ENCODE measurements around the gene FZD10.

Gene FZD10

DNA sequence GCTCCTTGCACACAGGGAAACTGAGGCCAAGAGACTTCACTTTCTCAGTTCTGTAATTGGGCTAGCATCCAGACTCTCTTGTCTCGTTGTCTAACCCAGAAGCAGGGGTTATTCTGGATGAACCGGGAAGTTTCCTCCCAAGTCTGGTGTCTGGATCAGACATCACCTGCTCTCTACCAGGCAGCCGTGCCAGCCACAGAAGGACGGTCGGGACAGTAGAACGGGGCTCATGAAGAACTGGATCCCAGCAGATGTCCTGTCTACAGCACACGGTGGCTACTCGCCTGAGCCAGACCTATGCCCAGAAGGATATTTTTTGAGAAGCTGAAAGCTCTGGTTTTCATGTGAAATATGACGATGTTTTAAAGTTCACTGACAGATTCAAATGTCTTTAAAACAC lies 19.1 kb upstream of the FZD10 start:
- H3K4me1 ChIP-seq (ENCODE audit: control insufficient read depth in 1 of 2, insufficient read depth in 2 of 2, low read length in 2 of 2), result no peaks in the 10 kb centered on the region
- H3K9me3 ChIP-seq (ENCODE audit: control insufficient read depth in 1 of 2, low read length in 2 of 2), result no peaks in the 10 kb centered on the region
- no peaks in the 10 kb centered on the region for H3K36me3 ChIP-seq (ENCODE audit: control insufficient read depth in 1 of 2, insufficient read depth in 2 of 2, low read length in 2 of 2)
- no peaks in the 10 kb centered on the region for H3K27me3 ChIP-seq (ENCODE audit: low read depth, low read length)
- H3K27ac ChIP-seq (ENCODE audit: low read length), result no peak overlapping the region
- no peak overlapping the region for H3K4me3 ChIP-seq (ENCODE audit: low read depth in 1 of 2, low read length in 2 of 2)

DNA sequence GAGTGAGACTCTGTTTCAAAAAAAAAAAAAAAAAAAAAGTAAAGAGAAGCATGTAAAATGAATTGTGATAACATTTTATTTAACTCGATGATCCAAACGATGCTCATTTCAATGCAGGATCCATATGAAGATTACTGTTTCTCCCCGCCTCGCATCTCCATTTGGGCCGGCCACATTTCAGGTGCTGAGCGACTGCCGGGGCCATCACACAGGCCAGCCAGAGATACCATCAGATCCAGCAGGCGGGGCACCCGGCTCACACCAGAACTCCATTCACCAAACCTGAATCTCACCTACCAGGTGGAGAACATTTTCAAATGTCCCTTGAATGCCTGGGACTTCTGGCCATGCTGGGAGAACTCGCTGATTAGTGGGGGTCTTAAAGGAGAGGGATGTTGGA lies 18.0 kb upstream of the FZD10 start:
- Histone ChIP-seq H3K36me3 (ENCODE audit: control insufficient read depth in 1 of 2, insufficient read depth in 2 of 2, low read length in 2 of 2) (no peaks in the 10 kb centered on the region), H3K27ac (ENCODE audit: low read length) (no peak overlapping the region), H3K27me3 (ENCODE audit: low read depth, low read length) (no peaks in the 10 kb centered on the region), H3K9me3 (ENCODE audit: control insufficient read depth in 1 of 2, low read length in 2 of 2) (no peaks in the 10 kb centered on the region), H3K4me1 (ENCODE audit: control insufficient read depth in 1 of 2, insufficient read depth in 2 of 2, low read length in 2 of 2) (no peaks in the 10 kb centered on the region), H3K4me3 (ENCODE audit: low read depth in 1 of 2, low read length in 2 of 2) (no peak overlapping the region)

DNA sequence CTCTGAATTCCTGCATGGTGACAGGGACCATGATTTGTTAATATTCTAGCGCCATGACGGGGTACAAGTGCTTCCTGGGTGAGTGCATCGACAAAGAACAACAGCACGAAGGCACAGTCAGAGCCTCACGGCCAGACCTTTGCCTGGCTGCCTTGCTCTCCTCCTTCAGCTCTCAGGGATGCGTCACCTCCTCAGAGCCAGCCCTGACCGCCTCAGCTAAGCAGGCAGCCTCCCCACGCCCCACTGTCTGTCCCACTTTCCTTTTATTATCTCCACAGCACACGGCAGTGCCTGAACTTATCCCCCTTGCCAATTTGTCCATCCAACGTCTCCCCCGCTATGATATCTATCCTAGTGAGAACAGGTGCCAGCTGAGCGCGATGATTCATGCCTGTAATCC lies 16.5 kb upstream of the FZD10 start:
- Histone ChIP-seq H3K9me3 (ENCODE audit: control insufficient read depth in 1 of 2, low read length in 2 of 2) (no peaks in the 10 kb centered on the region), H3K4me3 (ENCODE audit: low read depth in 1 of 2, low read length in 2 of 2) (no peak overlapping the region), H3K27ac (ENCODE audit: low read length) (no peak overlapping the region), H3K4me1 (ENCODE audit: control insufficient read depth in 1 of 2, insufficient read depth in 2 of 2, low read length in 2 of 2) (no peaks in the 10 kb centered on the region), H3K36me3 (ENCODE audit: control insufficient read depth in 1 of 2, insufficient read depth in 2 of 2, low read length in 2 of 2) (no peaks in the 10 kb centered on the region), H3K27me3 (ENCODE audit: low read depth, low read length) (no peaks in the 10 kb centered on the region)

DNA sequence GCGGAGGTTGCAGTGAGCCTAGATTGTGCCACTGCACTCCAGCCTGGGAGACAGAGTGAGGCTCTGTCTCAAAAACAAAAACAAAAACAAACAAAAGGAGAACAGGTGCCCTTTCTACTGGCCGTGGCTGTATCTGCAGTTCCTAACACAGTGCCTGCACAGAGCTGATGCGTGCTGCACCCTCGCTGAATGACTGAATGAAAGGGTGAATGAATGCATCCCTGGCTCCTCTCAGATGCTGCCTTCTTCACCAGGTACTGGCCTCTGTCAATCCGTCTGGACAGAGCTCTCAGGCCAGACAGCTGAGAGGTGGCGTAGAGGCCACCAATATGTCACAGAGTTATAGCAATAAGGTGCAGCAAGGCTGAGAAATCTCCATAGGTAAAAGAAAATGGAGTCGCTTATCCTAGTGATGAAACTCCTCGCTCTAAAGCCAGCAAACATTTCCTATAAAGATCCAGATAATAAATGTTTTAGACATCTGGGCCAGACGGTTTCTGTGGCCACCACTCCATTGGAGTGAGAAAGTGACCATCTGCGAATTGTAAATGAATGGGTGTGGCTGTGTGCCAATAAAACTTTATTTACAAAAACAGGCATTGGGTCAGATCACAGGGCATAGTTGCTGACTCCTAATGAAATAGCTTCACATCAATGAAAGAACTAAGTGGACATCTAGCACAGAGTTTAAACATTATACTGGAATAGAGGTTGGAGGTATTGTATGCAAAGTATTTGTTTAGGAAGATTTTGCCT lies 15.9 kb upstream of the FZD10 start:
- Histone ChIP-seq H3K9me3 (ENCODE audit: control insufficient read depth in 1 of 2, low read length in 2 of 2) (no peaks in the 10 kb centered on the region), H3K36me3 (ENCODE audit: control insufficient read depth in 1 of 2, insufficient read depth in 2 of 2, low read length in 2 of 2) (no peaks in the 10 kb centered on the region), H3K4me3 (ENCODE audit: low read depth in 1 of 2, low read length in 2 of 2) (no peak overlapping the region), H3K27me3 (ENCODE audit: low read depth, low read length) (no peaks in the 10 kb centered on the region), H3K4me1 (ENCODE audit: control insufficient read depth in 1 of 2, insufficient read depth in 2 of 2, low read length in 2 of 2) (no peaks in the 10 kb centered on the region), H3K27ac (ENCODE audit: low read length) (no peak overlapping the region)

DNA sequence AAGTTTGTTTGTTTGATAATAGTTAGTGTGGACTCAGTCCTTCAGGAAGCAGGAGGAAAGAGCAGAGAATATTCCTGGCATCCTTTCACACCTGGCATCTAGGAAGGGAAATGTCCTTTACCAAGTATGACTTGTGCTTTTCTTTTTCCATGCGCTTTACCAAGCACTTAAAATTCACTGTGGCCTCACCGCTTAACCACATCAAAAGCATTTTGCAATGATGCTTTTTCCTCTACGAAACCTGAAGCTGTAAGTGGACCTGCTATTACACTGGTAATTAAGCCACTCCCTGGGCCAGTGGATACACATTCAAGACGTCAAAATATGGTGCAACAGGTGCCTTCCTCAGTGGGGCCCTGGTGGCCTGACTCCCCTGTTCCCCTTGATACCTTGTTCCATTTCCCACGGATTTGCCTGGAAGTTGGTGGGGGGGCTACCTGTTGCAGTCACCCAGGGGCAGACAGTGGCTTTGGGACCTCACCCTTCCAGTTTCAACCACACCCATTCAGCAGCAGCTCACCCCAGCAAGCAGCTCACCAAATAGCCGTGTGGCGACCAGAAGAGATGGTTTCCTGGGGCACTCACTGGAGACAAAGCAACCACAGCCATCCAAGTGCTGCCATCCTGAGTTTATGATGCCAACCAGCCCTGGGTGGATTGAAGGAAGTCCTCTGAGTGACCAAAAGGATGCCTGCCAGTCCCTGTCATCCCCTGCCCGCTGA lies 14.2 kb upstream of the FZD10 start:
- no peaks in the 10 kb centered on the region for H3K36me3 ChIP-seq (ENCODE audit: control insufficient read depth in 1 of 2, insufficient read depth in 2 of 2, low read length in 2 of 2)
- H3K4me1 ChIP-seq (ENCODE audit: control insufficient read depth in 1 of 2, insufficient read depth in 2 of 2, low read length in 2 of 2), result no peaks in the 10 kb centered on the region
- H3K27ac ChIP-seq (ENCODE audit: low read length), result no peak overlapping the region
- H3K4me3 ChIP-seq (ENCODE audit: low read depth in 1 of 2, low read length in 2 of 2), result no peak overlapping the region
- no peaks in the 10 kb centered on the region for H3K9me3 ChIP-seq (ENCODE audit: control insufficient read depth in 1 of 2, low read length in 2 of 2)
- no peaks in the 10 kb centered on the region for H3K27me3 ChIP-seq (ENCODE audit: low read depth, low read length)

DNA sequence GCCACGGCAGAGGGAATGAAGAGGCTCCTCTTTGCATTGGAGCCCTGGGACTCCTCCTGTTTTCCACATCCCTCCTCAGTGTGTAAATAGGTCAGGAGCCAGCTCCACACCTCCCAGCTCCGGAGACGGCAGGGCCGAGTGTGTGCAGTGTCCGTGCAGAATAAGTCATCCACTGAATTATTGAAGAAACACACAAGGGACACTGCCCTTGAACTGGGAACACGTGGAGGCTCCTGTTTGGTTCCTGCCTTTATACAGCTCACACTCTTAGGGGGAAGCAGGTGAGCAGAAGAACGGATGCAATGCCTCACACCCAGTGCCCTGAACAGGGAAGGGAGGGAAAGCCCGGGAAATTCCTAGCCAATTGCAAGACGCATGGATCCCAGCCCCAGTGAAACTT lies 10.4 kb upstream of the FZD10 start:
- Histone ChIP-seq H3K27ac (ENCODE audit: low read length) (no peak overlapping the region), H3K4me3 (ENCODE audit: low read depth in 1 of 2, low read length in 2 of 2) (no peak overlapping the region), H3K9me3 (ENCODE audit: control insufficient read depth in 1 of 2, low read length in 2 of 2) (no peaks in the 10 kb centered on the region), H3K4me1 (ENCODE audit: control insufficient read depth in 1 of 2, insufficient read depth in 2 of 2, low read length in 2 of 2) (no peaks in the 10 kb centered on the region), H3K36me3 (ENCODE audit: control insufficient read depth in 1 of 2, insufficient read depth in 2 of 2, low read length in 2 of 2) (no peaks in the 10 kb centered on the region), H3K27me3 (ENCODE audit: low read depth, low read length) (no peaks in the 10 kb centered on the region)

DNA sequence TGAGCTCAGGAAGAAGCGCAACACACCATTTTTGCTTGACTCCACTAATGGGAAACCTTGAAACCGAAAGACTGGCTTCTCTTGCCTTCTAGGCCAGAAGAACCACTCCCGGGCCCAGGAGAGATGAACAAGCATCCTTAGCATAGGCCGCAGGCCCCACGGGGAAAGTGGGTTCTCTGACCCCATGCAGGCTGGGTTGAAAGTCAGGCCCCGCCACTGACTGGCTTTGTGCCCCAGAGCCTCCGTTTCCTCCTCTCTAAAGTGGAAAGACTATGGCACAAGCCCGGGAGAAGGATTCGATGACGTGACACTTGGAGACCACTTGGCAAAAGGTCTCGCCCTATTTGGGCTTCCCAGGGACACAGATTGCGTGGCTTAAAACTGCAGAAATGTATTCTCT lies 9.9 kb upstream of the FZD10 start:
- no peaks in the 10 kb centered on the region for H3K4me1 ChIP-seq (ENCODE audit: control insufficient read depth in 1 of 2, insufficient read depth in 2 of 2, low read length in 2 of 2)
- no peak overlapping the region for H3K4me3 ChIP-seq (ENCODE audit: low read depth in 1 of 2, low read length in 2 of 2)
- no peaks in the 10 kb centered on the region for H3K27me3 ChIP-seq (ENCODE audit: low read depth, low read length)
- no peaks in the 10 kb centered on the region for H3K36me3 ChIP-seq (ENCODE audit: control insufficient read depth in 1 of 2, insufficient read depth in 2 of 2, low read length in 2 of 2)
- no peaks in the 10 kb centered on the region for H3K9me3 ChIP-seq (ENCODE audit: control insufficient read depth in 1 of 2, low read length in 2 of 2)
- H3K27ac ChIP-seq (ENCODE audit: low read length), result no peak overlapping the region

DNA sequence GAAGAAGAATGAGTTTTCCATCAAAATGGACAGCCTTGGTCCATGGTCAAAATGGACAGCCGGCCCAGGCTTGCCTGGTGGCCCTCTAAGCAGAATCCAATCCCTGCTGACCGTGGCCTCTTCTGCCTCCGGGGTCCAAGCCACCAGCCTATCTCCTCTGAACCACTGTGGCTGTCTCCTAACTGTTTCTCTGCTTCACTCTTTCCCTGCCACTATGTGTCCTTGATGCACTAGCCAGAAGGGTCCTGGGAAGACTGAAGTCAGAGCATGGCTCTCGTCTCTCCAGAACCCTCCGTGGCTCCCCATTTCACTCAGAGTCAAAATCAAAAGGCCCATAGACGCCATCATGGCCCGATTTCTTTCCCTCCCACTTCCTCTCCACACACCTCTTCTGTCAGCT lies 8.5 kb upstream of the FZD10 start:
- H3K27ac ChIP-seq (ENCODE audit: low read length), result no peak overlapping the region
- no peaks in the 10 kb centered on the region for H3K27me3 ChIP-seq (ENCODE audit: low read depth, low read length)
- H3K36me3 ChIP-seq (ENCODE audit: control insufficient read depth in 1 of 2, insufficient read depth in 2 of 2, low read length in 2 of 2), result no peaks in the 10 kb centered on the region
- H3K4me1 ChIP-seq (ENCODE audit: control insufficient read depth in 1 of 2, insufficient read depth in 2 of 2, low read length in 2 of 2), result no peaks in the 10 kb centered on the region
- no peak overlapping the region for H3K4me3 ChIP-seq (ENCODE audit: low read depth in 1 of 2, low read length in 2 of 2)
- no peaks in the 10 kb centered on the region for H3K9me3 ChIP-seq (ENCODE audit: control insufficient read depth in 1 of 2, low read length in 2 of 2)

DNA sequence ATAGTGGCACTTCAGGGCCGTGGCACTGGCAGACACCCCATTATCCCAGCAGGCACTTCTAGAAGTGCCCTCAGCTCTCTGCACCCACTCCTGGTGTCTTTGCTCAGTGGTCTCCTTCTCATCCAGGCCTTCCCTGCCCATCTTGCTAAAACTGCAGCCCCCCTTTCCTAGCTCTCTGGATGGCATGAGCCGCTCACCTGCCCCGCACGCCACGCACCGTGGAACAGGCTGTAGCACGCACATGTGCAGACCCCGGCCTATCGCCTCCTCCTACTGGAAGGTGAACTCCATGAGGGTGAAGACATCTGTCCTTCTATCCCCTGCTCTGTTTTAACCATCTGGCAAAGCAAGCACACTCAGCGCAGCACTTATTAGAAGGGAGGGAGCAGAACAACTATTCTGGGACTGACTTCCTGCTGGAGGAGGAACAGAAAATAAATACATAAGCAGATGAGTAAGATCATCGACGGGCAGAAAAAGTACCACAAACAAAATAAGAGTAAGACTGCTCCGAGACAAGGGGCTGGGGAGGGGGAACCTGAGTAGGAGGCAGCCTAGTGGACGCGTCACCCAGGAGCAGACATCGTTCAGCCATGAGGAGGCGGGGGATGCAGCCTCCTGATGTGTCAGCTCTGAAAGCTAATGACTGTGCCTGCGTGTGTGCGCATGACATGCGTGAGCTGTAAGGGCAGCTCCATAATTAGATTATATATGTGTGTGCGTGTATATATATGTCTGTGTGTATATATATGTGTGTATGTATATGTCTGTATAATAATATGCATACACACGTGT lies 7.8 kb upstream of the FZD10 start:
- no peaks in the 10 kb centered on the region for H3K27me3 ChIP-seq (ENCODE audit: low read depth, low read length)
- H3K9me3 ChIP-seq (ENCODE audit: control insufficient read depth in 1 of 2, low read length in 2 of 2), result no peaks in the 10 kb centered on the region
- no peaks in the 10 kb centered on the region for H3K36me3 ChIP-seq (ENCODE audit: control insufficient read depth in 1 of 2, insufficient read depth in 2 of 2, low read length in 2 of 2)
- no peak overlapping the region for H3K27ac ChIP-seq (ENCODE audit: low read length)
- no peaks in the 10 kb centered on the region for H3K4me1 ChIP-seq (ENCODE audit: control insufficient read depth in 1 of 2, insufficient read depth in 2 of 2, low read length in 2 of 2)
- H3K4me3 ChIP-seq (ENCODE audit: low read depth in 1 of 2, low read length in 2 of 2), result no peak overlapping the region

DNA sequence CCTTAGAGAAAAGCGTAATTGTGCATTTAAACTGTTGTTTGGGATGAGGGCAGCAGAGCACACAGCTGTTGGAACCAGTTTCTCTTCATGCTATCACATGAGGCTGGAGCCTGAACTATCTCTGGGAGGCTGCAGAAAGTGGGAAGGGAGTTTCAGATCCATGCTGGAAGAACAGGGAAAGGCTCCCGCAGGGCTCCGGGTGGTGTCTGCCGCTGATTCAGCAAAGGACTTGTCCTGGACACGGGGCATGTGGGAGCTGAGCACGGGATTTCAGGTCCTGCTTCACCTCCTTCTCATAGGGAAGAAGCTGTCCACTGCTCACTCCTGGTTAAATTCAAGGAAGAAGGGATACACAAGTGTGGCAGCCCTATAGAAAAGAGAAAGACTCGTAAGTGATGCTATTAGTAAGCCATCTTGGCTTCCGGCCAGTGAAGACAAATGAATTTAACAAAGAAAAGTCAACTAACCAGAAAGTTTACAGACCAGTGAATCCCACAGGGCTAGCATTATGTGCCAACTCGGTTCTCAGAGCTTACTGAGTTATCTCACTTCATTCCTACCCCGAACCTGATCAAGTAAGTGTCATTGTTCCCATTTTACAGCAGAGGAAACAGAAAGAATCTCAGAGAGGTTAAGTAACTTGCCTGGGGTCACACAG lies 6.7 kb upstream of the FZD10 start:
- Histone ChIP-seq H3K27ac (ENCODE audit: low read length) (no peak overlapping the region), H3K27me3 (ENCODE audit: low read depth, low read length) (peaks cover 5% of the 10 kb centered on the region), H3K4me3 (ENCODE audit: low read depth in 1 of 2, low read length in 2 of 2) (no peak overlapping the region), H3K9me3 (ENCODE audit: control insufficient read depth in 1 of 2, low read length in 2 of 2) (no peaks in the 10 kb centered on the region), H3K4me1 (ENCODE audit: control insufficient read depth in 1 of 2, insufficient read depth in 2 of 2, low read length in 2 of 2) (peaks cover 0 to under 1% of the 10 kb centered on the region in 2 donors), H3K36me3 (ENCODE audit: control insufficient read depth in 1 of 2, insufficient read depth in 2 of 2, low read length in 2 of 2) (no peaks in the 10 kb centered on the region)

DNA sequence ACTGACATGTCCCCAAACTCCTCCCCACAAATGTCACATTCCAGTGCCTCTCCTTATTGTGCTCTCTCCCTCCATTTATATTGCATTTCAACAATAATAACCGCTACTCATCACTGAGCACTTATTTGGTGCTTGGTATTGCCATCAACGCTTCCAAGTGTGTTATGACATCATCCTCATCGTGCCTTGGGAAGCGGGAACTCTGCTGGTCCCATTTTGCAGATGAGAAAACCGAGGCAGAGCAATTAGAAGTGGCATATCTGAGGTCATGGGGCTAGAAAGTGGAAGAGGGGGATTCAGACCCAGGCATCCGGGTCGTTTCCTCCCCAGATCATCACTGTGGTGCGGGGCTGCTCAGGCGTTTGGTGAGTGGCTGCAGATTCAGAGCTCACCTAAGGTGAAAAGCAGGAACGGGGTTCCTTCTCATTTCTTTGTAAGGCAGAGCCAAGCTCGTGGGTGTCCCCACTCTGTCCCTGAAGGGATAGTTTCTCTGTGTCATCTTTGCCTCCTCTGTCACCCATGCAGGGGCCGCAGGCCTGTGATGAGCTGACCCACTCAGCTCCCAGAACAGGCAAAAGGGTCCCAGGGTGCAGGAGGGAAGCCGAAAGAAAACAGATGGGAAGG lies 5.5 kb upstream of the FZD10 start:
- H3K4me1 ChIP-seq (ENCODE audit: control insufficient read depth in 1 of 2, insufficient read depth in 2 of 2, low read length in 2 of 2), result peaks cover 0 to 13% of the 10 kb centered on the region in 2 donors
- no peaks in the 10 kb centered on the region for H3K9me3 ChIP-seq (ENCODE audit: control insufficient read depth in 1 of 2, low read length in 2 of 2)
- peaks cover 10% of the 10 kb centered on the region for H3K27me3 ChIP-seq (ENCODE audit: low read depth, low read length)
- no peaks in the 10 kb centered on the region for H3K36me3 ChIP-seq (ENCODE audit: control insufficient read depth in 1 of 2, insufficient read depth in 2 of 2, low read length in 2 of 2)
- no peak overlapping the region for H3K27ac ChIP-seq (ENCODE audit: low read length)
- H3K4me3 ChIP-seq (ENCODE audit: low read depth in 1 of 2, low read length in 2 of 2), result no peak overlapping the region
